Measurements from ENCODE around the gene NCBP2L. TPM values are rescaled to one million over a fixed set of nuclear protein-coding genes. Genes with fewer than 3 reads are reported as not detected.

NCBP2L gene
- total RNA-seq, 3 donors from 2014 or later (not counting 1 experiment from before 2014, with no cell fraction given): 0.18 TPM; not detected in 2

DNA sequence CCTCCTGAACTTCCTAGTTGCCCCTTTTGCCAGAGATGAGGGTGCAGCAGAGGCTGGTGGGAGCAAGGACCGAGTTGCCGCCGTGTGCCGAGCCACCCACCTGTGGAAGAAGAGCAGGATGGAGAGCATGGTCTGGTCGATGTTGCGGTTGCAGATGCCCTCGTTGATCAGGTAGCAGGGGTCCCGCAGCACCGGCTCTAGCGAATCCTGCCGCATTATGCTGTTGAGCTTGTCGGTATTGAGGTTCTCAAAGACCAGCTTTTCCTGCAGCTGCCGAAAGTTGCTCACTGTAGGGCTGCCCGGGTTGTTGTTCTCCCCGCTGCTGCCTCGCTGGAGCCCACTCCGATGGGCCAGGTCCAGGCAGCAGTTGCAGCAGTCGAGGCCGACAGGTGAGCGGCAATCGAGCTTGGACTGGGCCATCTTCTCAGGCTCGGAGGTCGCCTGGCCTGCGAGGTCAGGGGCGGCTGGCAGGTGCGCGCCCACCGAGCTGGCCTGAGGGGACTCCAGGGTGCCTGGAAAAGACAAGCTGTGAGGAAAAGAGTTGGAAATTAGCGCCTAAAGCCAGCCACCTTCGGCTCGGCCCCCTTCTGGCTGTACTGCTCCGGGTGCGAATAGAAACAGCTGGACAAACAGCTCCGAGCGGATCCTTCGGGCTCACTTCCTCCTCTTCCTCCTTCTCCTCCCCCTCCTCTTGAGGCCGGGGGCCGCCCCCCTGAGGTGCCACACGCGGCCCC is 2.4 kb upstream of the NCBP2L start:
- no peak for ATAC-seq
- H3K36me3 Mint-ChIP-seq: no peaks in the 10 kb centered on the region

DNA sequence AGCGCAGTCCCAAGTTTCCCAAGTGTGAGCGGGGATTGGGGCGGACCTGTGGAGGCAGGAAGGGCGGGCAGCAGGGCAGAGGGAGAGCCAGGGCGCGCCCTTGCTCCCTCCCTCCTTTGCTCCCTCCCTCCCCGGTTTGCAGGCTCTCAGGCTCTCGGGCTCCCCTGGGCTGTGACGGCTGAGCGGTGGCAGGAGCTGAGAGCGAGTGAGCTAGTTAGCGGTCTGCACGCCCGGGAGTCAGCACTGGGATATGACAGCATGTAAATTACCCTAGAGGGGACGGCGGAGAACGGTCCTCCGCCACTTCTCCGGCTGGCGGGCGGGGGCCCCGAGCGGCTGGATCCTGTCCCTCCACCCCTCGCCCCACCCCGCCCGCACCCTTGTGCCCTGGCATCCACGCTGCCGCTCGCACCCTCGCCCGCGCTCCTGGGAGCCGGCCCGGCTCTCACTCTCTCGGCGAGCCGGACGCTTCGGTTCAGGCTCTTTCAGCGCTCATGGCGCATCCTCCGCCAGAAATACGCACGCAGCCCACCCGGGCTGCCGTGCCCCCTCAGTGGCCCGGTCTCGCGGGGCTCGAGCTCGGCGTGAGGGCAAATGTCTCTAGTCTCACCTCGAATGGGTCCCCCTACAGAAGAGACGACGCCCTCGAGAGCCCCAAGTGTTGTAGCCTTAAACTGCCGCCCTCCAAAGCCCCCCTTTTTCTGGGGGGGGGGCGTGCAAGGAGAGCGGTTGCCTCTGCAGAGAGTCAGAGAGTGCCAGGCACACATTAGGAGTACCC is 1.6 kb upstream of the NCBP2L start, which contains the start of gene TSC22D3:
TSC22D3 (minus strand) TSS at position 54 of the 778 bp plus-strand sequence. CDS start 368 bp downstream, outside the sequence.
- Histone ChIP-seq H3K36me3 (ENCODE audit: control insufficient read depth, insufficient read depth, low read length) (no peaks in the 10 kb centered on the region), H3K9me3 (ENCODE audit: control insufficient read depth, insufficient read depth, low read length) (no peaks in the 10 kb centered on the region), H3K4me1 (ENCODE audit: control insufficient read depth, insufficient read depth, low read length) (peaks cover 23% of the 10 kb centered on the region), H3K27me3 (ENCODE audit: control insufficient read depth, insufficient read depth, low read length) (no peaks in the 10 kb centered on the region), H3K4me3 (ENCODE audit: low read length) (peak within 1 kb of the TSS; percentile 62), H3K27ac (ENCODE audit: low read length) (no peak within 1 kb of the TSS)
- Mint-ChIP-seq H3K36me3 (no peaks in the 10 kb centered on the region), H3K4me1 (peaks cover 14 to 19% of the 10 kb centered on the region in 2 donors), H3K27me3 (ENCODE audit: low read depth in 2 of 2) (peaks cover 0 to 14% of the 10 kb centered on the region in 2 donors), H3K4me3 (peak within 1 kb of the TSS; percentile 87), H3K9me3 (no peaks in the 10 kb centered on the region), H3K27ac (peak within 1 kb of the TSS; percentile 52 to 75)
- intact Hi-C loops (cut with micrococcal nuclease): loop anchor here (2.0 to 5.0 kb wide), 3 partner anchors 64 to 879 kb away; no protein-coding TSS in a partner anchor
- 0% methylated on average over 53 of the region's 59 CpGs for WGBS (ENCODE audit: insufficient coverage)
- DNase-seq: peak in 1 of 2 donors; percentile 78
- ATAC-seq: peak; percentile 68 to 72 (median 70)
- TF ChIP-seq, protein P1, sequence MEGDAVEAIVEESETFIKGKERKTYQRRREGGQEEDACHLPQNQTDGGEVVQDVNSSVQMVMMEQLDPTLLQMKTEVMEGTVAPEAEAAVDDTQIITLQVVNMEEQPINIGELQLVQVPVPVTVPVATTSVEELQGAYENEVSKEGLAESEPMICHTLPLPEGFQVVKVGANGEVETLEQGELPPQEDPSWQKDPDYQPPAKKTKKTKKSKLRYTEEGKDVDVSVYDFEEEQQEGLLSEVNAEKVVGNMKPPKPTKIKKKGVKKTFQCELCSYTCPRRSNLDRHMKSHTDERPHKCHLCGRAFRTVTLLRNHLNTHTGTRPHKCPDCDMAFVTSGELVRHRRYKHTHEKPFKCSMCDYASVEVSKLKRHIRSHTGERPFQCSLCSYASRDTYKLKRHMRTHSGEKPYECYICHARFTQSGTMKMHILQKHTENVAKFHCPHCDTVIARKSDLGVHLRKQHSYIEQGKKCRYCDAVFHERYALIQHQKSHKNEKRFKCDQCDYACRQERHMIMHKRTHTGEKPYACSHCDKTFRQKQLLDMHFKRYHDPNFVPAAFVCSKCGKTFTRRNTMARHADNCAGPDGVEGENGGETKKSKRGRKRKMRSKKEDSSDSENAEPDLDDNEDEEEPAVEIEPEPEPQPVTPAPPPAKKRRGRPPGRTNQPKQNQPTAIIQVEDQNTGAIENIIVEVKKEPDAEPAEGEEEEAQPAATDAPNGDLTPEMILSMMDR (IDR thresholded peaks at IDR 0.05): no peak

More for the DNA sequence above, 2.4 kb upstream of the NCBP2L start:
- Mint-ChIP-seq H3K27me3 (ENCODE audit: low read depth in 2 of 2) (peaks cover 0 to 14% of the 10 kb centered on the region in 2 donors), H3K4me3 (peak overlapping the region; percentile 87), H3K9me3 (no peaks in the 10 kb centered on the region), H3K4me1 (peaks cover 14 to 19% of the 10 kb centered on the region in 2 donors), H3K27ac (peak overlapping the region in 1 of 2 donors; percentile 75)
- TF ChIP-seq, protein P1 (IDR thresholded peaks at IDR 0.05): no peak
- Histone ChIP-seq H3K36me3 (ENCODE audit: control insufficient read depth, insufficient read depth, low read length) (no peaks in the 10 kb centered on the region), H3K27me3 (ENCODE audit: control insufficient read depth, insufficient read depth, low read length) (no peaks in the 10 kb centered on the region), H3K4me1 (ENCODE audit: control insufficient read depth, insufficient read depth, low read length) (peaks cover 23% of the 10 kb centered on the region), H3K4me3 (ENCODE audit: low read length) (peak overlapping the region; percentile 62), H3K27ac (ENCODE audit: low read length) (no peak overlapping the region), H3K9me3 (ENCODE audit: control insufficient read depth, insufficient read depth, low read length) (no peaks in the 10 kb centered on the region)
- WGBS (ENCODE audit: insufficient coverage): 12% methylated on average over 37 of the region's 40 CpGs
- intact Hi-C loops (cut with micrococcal nuclease): loop anchor here (5.0 kb wide), 2 partner anchors 63 to 878 kb away; no protein-coding TSS in a partner anchor
- DNase-seq: peak in 1 of 2 donors; percentile 14

DNA sequence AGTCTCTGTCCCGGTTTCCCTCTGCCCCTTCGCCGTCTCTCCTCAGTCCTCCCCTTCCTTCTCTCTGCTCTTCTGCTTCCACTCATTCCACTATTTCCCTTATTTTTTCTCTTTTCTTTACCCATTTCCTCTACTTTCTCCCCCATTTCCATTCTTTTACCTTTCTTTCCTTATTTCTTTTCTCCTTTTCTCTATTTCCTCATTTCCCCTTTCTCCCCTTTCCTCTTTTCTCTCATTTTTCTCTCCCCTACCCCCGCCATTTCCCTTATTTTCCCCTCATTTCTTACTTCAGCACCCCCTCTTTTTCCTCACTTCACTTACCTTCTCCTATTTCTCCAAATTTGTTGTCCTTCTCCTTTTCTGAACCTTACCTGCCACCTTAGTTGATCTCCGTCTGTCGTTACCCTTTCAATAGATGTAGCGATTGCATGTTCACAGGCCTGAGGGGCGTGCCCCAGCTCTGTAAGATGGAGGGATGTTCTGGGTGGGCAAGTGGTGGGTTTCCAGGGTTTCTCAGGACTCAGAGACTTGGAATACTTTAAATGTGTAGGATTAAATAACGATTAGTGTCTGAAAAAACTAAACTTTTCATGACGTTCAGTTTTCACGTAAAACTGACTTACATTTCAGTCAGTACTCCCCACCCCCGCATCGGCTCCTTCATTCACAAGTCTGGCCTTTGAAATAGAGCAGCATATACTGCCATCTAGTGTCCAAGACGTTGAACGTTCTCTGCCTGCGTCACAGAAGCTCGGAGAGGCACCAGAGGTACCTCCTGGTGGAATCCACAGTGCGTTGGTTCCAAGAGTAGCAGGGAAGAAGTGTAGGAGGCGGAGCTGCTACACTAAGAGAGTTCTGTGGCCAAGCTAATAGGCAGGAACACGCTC is 641 bp upstream of the NCBP2L start:
- ATAC-seq (peak; percentile 82 to 93 (median 87)), DNase-seq (peak; percentile 29 to 88)
- Histone ChIP-seq H3K27ac (ENCODE audit: low read length) (no peak overlapping the region), H3K9me3 (ENCODE audit: control insufficient read depth, insufficient read depth, low read length) (no peaks in the 10 kb centered on the region), H3K4me1 (ENCODE audit: control insufficient read depth, insufficient read depth, low read length) (peaks cover 23% of the 10 kb centered on the region), H3K27me3 (ENCODE audit: control insufficient read depth, insufficient read depth, low read length) (no peaks in the 10 kb centered on the region), H3K36me3 (ENCODE audit: control insufficient read depth, insufficient read depth, low read length) (no peaks in the 10 kb centered on the region), H3K4me3 (ENCODE audit: low read length) (peak overlapping the region; percentile 62)
- TF ChIP-seq, protein P1 (IDR thresholded peaks at IDR 0.05): peak; percentile 56
- Mint-ChIP-seq H3K4me1 (peaks cover 14 to 19% of the 10 kb centered on the region in 2 donors), H3K9me3 (no peaks in the 10 kb centered on the region), H3K27me3 (ENCODE audit: low read depth in 2 of 2) (peaks cover 0 to 11% of the 10 kb centered on the region in 2 donors), H3K4me3 (peak overlapping the region; percentile 87), H3K36me3 (no peaks in the 10 kb centered on the region), H3K27ac (peak overlapping the region; percentile 52 to 75)
- 4% methylated on average over 16 of the region's 20 CpGs for WGBS (ENCODE audit: insufficient coverage)
- intact Hi-C loops (cut with micrococcal nuclease): loop anchor here (1.0 to 5.0 kb wide), 5 partner anchors 65 to 880 kb away; no protein-coding TSS in a partner anchor
